ENCODE measurements around the gene SGO2.

Gene SGO2

GRCh38 chr2:200525882-200526651, at the start of gene SGO2:
TSS of gene SGO2 (plus strand) at chr2:200526207. CDS start at chr2:200532976, 6,769 bp downstream.
- Histone ChIP-seq H3K9me3 (ENCODE audit: control insufficient read depth, low read length) (no peaks in the 10 kb centered on the region), H3K4me3 (ENCODE audit: low read length) (peak within 1 kb of the TSS; percentile 96), H3K9ac (ENCODE audit: low read length) (peak within 1 kb of the TSS; percentile 89), H3K36me3 (ENCODE audit: control insufficient read depth, insufficient read depth, low read length, severe bottlenecking) (no peaks in the 10 kb centered on the region), H3K27me3 (replicated peaks; ENCODE audit: control insufficient read depth, insufficient read depth, low read length) (peaks cover 10% of the 10 kb centered on the region), H3K4me1 (ENCODE audit: control insufficient read depth, insufficient read depth, low read length) (peaks cover 15% of the 10 kb centered on the region)
- peak; percentile 98 for DNase-seq (ENCODE audit: low read depth)

- no peaks in the 10 kb centered on the region for H3K9me3 ChIP-seq (ENCODE audit: control insufficient read depth, low read length)
- peak overlapping the region; percentile 65 for H3K4me3 ChIP-seq (ENCODE audit: low read length)
- H3K9ac ChIP-seq (ENCODE audit: low read length), result peak overlapping the region; percentile 68
- no peaks in the 10 kb centered on the region for H3K27me3 ChIP-seq (replicated peaks; ENCODE audit: control insufficient read depth, insufficient read depth, low read length)
- H3K36me3 ChIP-seq (ENCODE audit: control insufficient read depth, insufficient read depth, low read length, severe bottlenecking), result peaks cover 60% of the 10 kb centered on the region
- no peak for DNase-seq (ENCODE audit: low read depth)
- peaks cover 31% of the 10 kb centered on the region for H3K4me1 ChIP-seq (ENCODE audit: control insufficient read depth, insufficient read depth, low read length)
Measured at GRCh38 chr2:200476836-200477235, 49.2 kb upstream of the SGO2 start.

GRCh38 chr2:200477667-200478131, 48.3 kb upstream of the SGO2 start:
- peak overlapping the region; percentile 68 for H3K9ac ChIP-seq (ENCODE audit: low read length)
- peak overlapping the region; percentile 65 for H3K4me3 ChIP-seq (ENCODE audit: low read length)
- H3K9me3 ChIP-seq (ENCODE audit: control insufficient read depth, low read length), result no peaks in the 10 kb centered on the region
- peaks cover 31% of the 10 kb centered on the region for H3K4me1 ChIP-seq (ENCODE audit: control insufficient read depth, insufficient read depth, low read length)
- no peak for DNase-seq (ENCODE audit: low read depth)
- H3K36me3 ChIP-seq (ENCODE audit: control insufficient read depth, insufficient read depth, low read length, severe bottlenecking), result peaks cover 52% of the 10 kb centered on the region
- no peaks in the 10 kb centered on the region for H3K27me3 ChIP-seq (replicated peaks; ENCODE audit: control insufficient read depth, insufficient read depth, low read length)

- no peaks in the 10 kb centered on the region for H3K27me3 ChIP-seq (replicated peaks; ENCODE audit: control insufficient read depth, insufficient read depth, low read length)
- H3K9ac ChIP-seq (ENCODE audit: low read length), result peak overlapping the region; percentile 55
- H3K4me1 ChIP-seq (ENCODE audit: control insufficient read depth, insufficient read depth, low read length), result peaks cover 40% of the 10 kb centered on the region
- H3K4me3 ChIP-seq (ENCODE audit: low read length), result no peak overlapping the region
- H3K9me3 ChIP-seq (ENCODE audit: control insufficient read depth, low read length), result no peaks in the 10 kb centered on the region
- peaks cover 32% of the 10 kb centered on the region for H3K36me3 ChIP-seq (ENCODE audit: control insufficient read depth, insufficient read depth, low read length, severe bottlenecking)
- DNase-seq (ENCODE audit: low read depth), result peak; percentile 74
Measured at GRCh38 chr2:200479692-200480265, 46.2 kb upstream of the SGO2 start.

GRCh38 chr2:200482194-200482593, 43.8 kb upstream of the SGO2 start:
- Histone ChIP-seq H3K27me3 (replicated peaks; ENCODE audit: control insufficient read depth, insufficient read depth, low read length) (no peaks in the 10 kb centered on the region), H3K9ac (ENCODE audit: low read length) (no peak overlapping the region), H3K4me1 (ENCODE audit: control insufficient read depth, insufficient read depth, low read length) (peaks cover 45% of the 10 kb centered on the region), H3K4me3 (ENCODE audit: low read length) (no peak overlapping the region), H3K9me3 (ENCODE audit: control insufficient read depth, low read length) (no peaks in the 10 kb centered on the region), H3K36me3 (ENCODE audit: control insufficient read depth, insufficient read depth, low read length, severe bottlenecking) (peaks cover 12% of the 10 kb centered on the region)
- DNase-seq (ENCODE audit: low read depth), result no peak

- peak; percentile 27 for DNase-seq (ENCODE audit: low read depth)
- H3K9me3 ChIP-seq (ENCODE audit: control insufficient read depth, low read length), result no peaks in the 10 kb centered on the region
- H3K4me1 ChIP-seq (ENCODE audit: control insufficient read depth, insufficient read depth, low read length), result peaks cover 35% of the 10 kb centered on the region
- no peaks in the 10 kb centered on the region for H3K27me3 ChIP-seq (replicated peaks; ENCODE audit: control insufficient read depth, insufficient read depth, low read length)
- no peaks in the 10 kb centered on the region for H3K36me3 ChIP-seq (ENCODE audit: control insufficient read depth, insufficient read depth, low read length, severe bottlenecking)
- no peak overlapping the region for H3K9ac ChIP-seq (ENCODE audit: low read length)
- no peak overlapping the region for H3K4me3 ChIP-seq (ENCODE audit: low read length)
Measured at GRCh38 chr2:200483729-200484198, 42.2 kb upstream of the SGO2 start.

- H3K4me1 ChIP-seq (ENCODE audit: control insufficient read depth, insufficient read depth, low read length), result peaks cover 25% of the 10 kb centered on the region
- H3K9ac ChIP-seq (ENCODE audit: low read length), result no peak overlapping the region
- no peaks in the 10 kb centered on the region for H3K27me3 ChIP-seq (replicated peaks; ENCODE audit: control insufficient read depth, insufficient read depth, low read length)
- no peak for DNase-seq (ENCODE audit: low read depth)
- peaks cover 6% of the 10 kb centered on the region for H3K36me3 ChIP-seq (ENCODE audit: control insufficient read depth, insufficient read depth, low read length, severe bottlenecking)
- no peaks in the 10 kb centered on the region for H3K9me3 ChIP-seq (ENCODE audit: control insufficient read depth, low read length)
- no peak overlapping the region for H3K4me3 ChIP-seq (ENCODE audit: low read length)
Measured at GRCh38 chr2:200484934-200485333, 41.1 kb upstream of the SGO2 start.

GRCh38 chr2:200486529-200486928, 39.5 kb upstream of the SGO2 start:
- H3K27me3 ChIP-seq (replicated peaks; ENCODE audit: control insufficient read depth, insufficient read depth, low read length), result no peaks in the 10 kb centered on the region
- peaks cover 20% of the 10 kb centered on the region for H3K36me3 ChIP-seq (ENCODE audit: control insufficient read depth, insufficient read depth, low read length, severe bottlenecking)
- no peak overlapping the region for H3K9ac ChIP-seq (ENCODE audit: low read length)
- H3K4me3 ChIP-seq (ENCODE audit: low read length), result no peak overlapping the region
- H3K4me1 ChIP-seq (ENCODE audit: control insufficient read depth, insufficient read depth, low read length), result peaks cover 15% of the 10 kb centered on the region
- DNase-seq (ENCODE audit: low read depth), result peak; percentile 34
- no peaks in the 10 kb centered on the region for H3K9me3 ChIP-seq (ENCODE audit: control insufficient read depth, low read length)

- H3K4me1 ChIP-seq (ENCODE audit: control insufficient read depth, insufficient read depth, low read length), result peaks cover 14% of the 10 kb centered on the region
- H3K9me3 ChIP-seq (ENCODE audit: control insufficient read depth, low read length), result no peaks in the 10 kb centered on the region
- DNase-seq (ENCODE audit: low read depth), result no peak
- H3K27me3 ChIP-seq (replicated peaks; ENCODE audit: control insufficient read depth, insufficient read depth, low read length), result no peaks in the 10 kb centered on the region
- H3K4me3 ChIP-seq (ENCODE audit: low read length), result no peak overlapping the region
- peaks cover 37% of the 10 kb centered on the region for H3K36me3 ChIP-seq (ENCODE audit: control insufficient read depth, insufficient read depth, low read length, severe bottlenecking)
- no peak overlapping the region for H3K9ac ChIP-seq (ENCODE audit: low read length)
Measured at GRCh38 chr2:200488169-200488568, 37.8 kb upstream of the SGO2 start.

GRCh38 chr2:200490001-200490400, 36.0 kb upstream of the SGO2 start:
- Histone ChIP-seq H3K4me1 (ENCODE audit: control insufficient read depth, insufficient read depth, low read length) (peaks cover 5% of the 10 kb centered on the region), H3K36me3 (ENCODE audit: control insufficient read depth, insufficient read depth, low read length, severe bottlenecking) (peaks cover 54% of the 10 kb centered on the region), H3K9ac (ENCODE audit: low read length) (no peak overlapping the region), H3K4me3 (ENCODE audit: low read length) (no peak overlapping the region), H3K27me3 (replicated peaks; ENCODE audit: control insufficient read depth, insufficient read depth, low read length) (no peaks in the 10 kb centered on the region), H3K9me3 (ENCODE audit: control insufficient read depth, low read length) (no peaks in the 10 kb centered on the region)
- DNase-seq (ENCODE audit: low read depth), result no peak

GRCh38 chr2:200492656-200493055, 33.4 kb upstream of the SGO2 start:
- no peak overlapping the region for H3K9ac ChIP-seq (ENCODE audit: low read length)
- H3K9me3 ChIP-seq (ENCODE audit: control insufficient read depth, low read length), result no peaks in the 10 kb centered on the region
- no peaks in the 10 kb centered on the region for H3K27me3 ChIP-seq (replicated peaks; ENCODE audit: control insufficient read depth, insufficient read depth, low read length)
- DNase-seq (ENCODE audit: low read depth), result no peak
- H3K4me1 ChIP-seq (ENCODE audit: control insufficient read depth, insufficient read depth, low read length), result no peaks in the 10 kb centered on the region
- no peak overlapping the region for H3K4me3 ChIP-seq (ENCODE audit: low read length)
- peaks cover 63% of the 10 kb centered on the region for H3K36me3 ChIP-seq (ENCODE audit: control insufficient read depth, insufficient read depth, low read length, severe bottlenecking)
